ENCODE data around the gene RRAS2.
A peak's percentile ranks its signal among the peaks of the same experiment; 100 is the strongest.
"Not testable (repeated sequence)": the region's sequence is repeated elsewhere in the genome, so short reads cannot be mapped to it uniquely, and the experiment has no call there.

Gene RRAS2

DNA sequence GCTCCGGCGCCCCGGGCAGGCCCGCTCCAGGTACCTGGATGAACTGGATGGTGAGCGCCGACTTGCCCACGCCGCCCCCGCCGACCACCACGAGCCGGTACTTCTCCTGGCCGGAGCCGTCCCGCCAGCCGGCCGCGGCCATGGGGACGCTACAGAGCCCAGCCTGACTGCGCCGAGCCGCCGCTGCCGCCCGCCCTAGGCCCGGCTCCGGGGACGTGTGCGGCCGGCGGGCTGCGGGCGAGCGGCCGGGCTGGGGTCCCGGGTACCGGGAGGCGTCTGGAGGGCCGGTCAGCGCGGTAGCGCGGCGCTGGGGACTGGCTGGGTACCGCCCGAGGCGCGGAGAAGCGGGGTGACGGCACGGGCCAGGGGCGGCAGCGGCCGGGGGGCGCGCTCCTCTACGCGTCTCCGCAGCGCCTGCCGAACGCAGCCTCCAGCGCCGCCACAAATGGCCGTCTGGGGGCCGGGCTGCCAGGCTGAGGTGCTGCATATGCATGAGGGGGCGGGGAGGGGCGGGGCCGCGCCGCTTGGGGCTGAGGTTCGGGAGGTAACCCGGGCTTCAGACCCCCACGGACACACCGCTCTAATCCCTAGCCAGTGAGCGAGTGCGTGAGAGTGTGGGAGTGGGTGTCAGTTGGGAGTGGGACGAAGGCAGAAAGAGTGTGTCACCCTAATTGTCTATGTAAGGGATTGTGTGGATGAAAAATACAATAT lies at the start of gene RRAS2:
Gene RRAS2, minus strand, starts transcription at position 455 of the 711 bp plus-strand sequence. Its CDS starts 313 bp downstream, at position 142.
- DNase-seq (ENCODE audit: low read depth, low spot score), result no peak
- peak within 1 kb of the TSS; percentile 79 for H3K27ac ChIP-seq

GRCh38 chr11:14408612-14409011 lies 49.6 kb upstream of the RRAS2 start:
- no peak overlapping the region for H3K27ac ChIP-seq

GRCh38 chr11:14406116-14406515 lies 47.1 kb upstream of the RRAS2 start:
- H3K27ac ChIP-seq, result not testable (repeated sequence)
- DNase-seq (ENCODE audit: low read depth, low spot score), result peak; percentile 24

More at GRCh38 chr11:14408612-14409011, 49.6 kb upstream of the RRAS2 start:
- no peak for DNase-seq (ENCODE audit: low read depth, low spot score)

DNA sequence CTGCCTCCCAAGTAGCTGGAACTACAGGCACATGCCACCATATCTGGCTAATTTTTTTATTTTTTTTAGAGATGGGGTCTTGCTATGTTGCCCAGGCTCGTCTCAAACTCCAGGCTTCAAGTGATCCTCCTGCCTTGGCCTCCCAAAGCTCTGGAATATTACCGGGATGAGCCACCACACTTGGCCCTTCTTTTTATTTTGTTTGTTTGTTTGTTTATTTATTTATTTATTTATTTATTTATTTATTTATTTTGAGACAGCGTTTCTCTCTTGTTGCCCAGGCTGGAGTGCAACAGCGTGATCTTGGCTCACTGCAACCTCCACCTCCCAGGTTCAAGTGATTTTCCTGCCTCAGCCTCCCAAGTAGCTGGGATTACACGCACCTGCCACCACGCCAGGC lies 44.5 kb upstream of the RRAS2 start:
- DNase-seq (ENCODE audit: low read depth, low spot score); H3K27ac ChIP-seq: not testable (repeated sequence)

DNA sequence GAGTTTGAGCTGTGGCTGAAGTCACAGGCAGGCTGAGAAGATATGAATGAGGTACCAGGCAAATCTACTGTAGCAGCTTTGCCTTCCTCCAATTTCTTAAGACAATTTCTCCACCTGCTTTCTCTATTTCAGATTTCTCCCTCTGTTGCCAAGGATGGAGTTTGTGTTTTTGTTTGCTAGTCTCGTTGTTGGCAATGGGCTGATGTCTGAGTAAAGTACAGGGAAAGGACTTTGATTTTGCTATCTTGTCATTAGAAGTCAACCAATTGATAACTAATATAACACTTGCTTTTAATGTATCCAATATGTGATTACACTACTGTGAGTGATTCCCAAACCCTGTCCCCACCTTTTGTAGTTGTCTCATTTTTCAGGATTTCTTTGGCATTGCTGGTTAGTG lies 40.1 kb upstream of the RRAS2 start:
- H3K27ac ChIP-seq, result no peak overlapping the region
- DNase-seq (ENCODE audit: low read depth, low spot score), result no peak

DNA sequence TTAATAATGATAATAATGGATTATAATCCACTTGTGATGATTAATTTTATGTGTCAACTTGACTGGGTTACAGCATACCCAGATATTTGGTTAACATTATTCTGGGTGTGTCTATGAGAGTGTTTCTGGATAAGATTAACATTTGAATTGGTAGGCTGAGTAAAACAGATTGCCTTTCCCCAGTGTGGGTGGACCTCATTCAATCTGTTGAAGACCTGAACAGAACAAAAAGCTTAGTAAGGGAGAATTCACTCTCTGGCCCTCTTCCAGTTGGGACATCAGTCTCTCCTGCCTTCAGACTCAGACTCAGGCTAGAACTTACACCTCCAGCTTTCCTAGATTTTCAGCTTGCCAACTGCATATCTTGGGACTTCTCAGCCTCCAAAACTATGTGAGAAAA lies 37.3 kb upstream of the RRAS2 start:
- no peak overlapping the region for H3K27ac ChIP-seq
- DNase-seq (ENCODE audit: low read depth, low spot score), result no peak

DNA sequence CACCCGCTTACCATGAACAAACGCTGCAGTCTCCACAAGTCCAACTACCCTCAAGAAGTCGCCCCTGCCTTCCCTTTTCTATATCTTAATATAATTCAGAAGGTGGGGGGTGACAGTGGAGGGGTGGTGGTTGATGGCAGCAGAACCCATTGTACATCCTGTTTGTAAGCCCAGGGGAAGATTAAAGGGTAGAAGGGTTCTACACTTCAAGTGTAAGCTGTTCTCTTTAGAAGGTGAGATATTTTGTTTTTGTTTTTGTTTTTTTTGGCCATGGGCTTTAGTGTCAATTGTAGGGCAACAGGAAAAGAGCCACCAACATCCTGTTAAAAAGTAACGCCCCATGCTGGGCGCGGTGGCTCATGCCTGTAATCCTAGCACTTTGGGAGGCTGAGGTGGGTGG lies 34.9 kb upstream of the RRAS2 start:
- DNase-seq (ENCODE audit: low read depth, low spot score), result no peak
- H3K27ac ChIP-seq, result no peak overlapping the region

GRCh38 chr11:14393129-14393528 lies 34.1 kb upstream of the RRAS2 start:
- DNase-seq (ENCODE audit: low read depth, low spot score), result no peak
- no peak overlapping the region for H3K27ac ChIP-seq

DNA sequence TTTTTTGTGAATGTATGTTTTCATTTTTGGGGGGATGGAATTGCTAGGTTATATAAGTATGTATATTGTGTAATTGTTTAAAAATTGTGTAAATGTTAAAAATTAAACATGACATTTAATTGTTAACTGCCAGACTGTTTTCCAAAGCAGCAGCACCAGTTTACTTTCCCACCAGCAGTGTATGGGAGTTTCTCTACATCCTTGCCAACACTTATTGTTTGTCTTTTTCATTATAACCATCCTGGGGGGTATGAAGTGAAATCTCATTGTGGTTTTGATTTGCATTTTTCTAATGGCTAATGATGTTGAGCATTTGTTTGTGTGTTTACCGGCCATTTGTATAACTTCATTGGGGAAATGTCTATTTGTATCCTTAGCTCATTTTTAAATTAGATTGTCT lies 31.7 kb upstream of the RRAS2 start:
- no peak overlapping the region for H3K27ac ChIP-seq
- DNase-seq (ENCODE audit: low read depth, low spot score), result no peak

- H3K27ac ChIP-seq, result no peak overlapping the region
- no peak for DNase-seq (ENCODE audit: low read depth, low spot score)
Measured at GRCh38 chr11:14388352-14388751, 29.4 kb upstream of the RRAS2 start.

GRCh38 chr11:14386895-14387480 lies 28.0 kb upstream of the RRAS2 start:
- DNase-seq (ENCODE audit: low read depth, low spot score), result no peak
- H3K27ac ChIP-seq, result no peak overlapping the region

DNA sequence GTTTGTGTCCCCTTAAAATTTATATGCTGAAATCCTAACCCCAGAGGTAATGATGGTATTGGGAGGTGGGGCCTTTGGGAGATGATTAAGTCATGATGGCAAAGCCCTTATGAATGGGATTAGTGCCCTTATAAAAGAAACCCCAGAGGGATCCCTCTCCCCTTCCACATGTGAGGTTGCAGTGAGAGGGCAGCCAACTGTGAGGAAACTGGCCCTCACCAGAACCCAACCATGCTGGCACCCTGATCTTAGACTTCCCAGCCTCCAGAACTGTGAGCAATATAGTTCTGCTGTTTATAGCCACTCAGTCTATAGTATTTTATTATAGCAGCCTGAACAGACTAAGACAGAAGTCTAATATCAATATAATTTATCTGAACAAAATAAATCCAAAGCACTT lies 27.1 kb upstream of the RRAS2 start:
- DNase-seq (ENCODE audit: low read depth, low spot score), result no peak

DNA sequence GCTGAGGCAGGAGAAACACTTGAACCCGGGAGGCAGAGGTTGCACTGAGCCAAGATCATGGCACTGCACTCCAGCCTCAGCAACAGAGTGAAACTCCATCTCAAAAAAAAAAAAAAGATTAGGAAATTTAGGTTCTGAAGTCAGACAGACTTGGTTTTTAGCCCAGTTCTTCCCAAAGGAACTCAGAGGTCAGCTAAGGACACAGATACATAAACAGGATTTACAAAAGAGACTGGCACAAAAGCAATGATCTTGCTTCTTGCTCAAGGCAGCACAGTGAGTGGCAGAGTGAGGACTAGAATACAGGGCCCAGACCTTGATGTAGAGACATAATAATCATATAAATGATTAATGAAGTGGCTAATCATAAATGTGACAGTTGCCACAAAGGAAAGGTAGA lies 25.4 kb upstream of the RRAS2 start:
- DNase-seq (ENCODE audit: low read depth, low spot score), result no peak
- H3K27ac ChIP-seq, result no peak overlapping the region

More for the DNA sequence above, 27.1 kb upstream of the RRAS2 start:
- no peak overlapping the region for H3K27ac ChIP-seq

- no peak overlapping the region for H3K27ac ChIP-seq
- DNase-seq (ENCODE audit: low read depth, low spot score), result no peak
Measured at GRCh38 chr11:14381968-14382367, 23.0 kb upstream of the RRAS2 start.

- no peak for DNase-seq (ENCODE audit: low read depth, low spot score)
- H3K27ac ChIP-seq, result peak overlapping the region; percentile 32
Measured at GRCh38 chr11:14380947-14381561, 22.1 kb upstream of the RRAS2 start.

GRCh38 chr11:14380125-14380936 lies 21.3 kb upstream of the RRAS2 start:
- DNase-seq (ENCODE audit: low read depth, low spot score), result no peak
- peak overlapping the region; percentile 32 for H3K27ac ChIP-seq

DNA sequence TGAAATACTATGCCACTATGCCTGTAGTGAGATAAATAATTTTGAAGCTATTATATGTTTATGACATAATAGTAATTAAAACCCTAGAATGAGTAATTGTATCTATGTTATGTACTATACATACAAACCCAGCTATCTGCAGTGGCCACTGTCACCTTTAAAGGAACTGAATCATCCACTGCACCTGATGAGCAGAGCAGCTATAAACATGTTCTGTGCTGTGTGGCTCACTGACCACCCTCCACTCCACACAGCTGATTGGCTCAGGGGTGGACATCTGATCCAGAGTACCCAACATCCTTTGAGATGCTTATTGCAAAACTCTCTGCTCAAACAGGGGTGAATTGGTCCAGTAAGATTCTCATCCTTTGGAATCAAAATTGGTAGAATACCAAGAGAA lies 19.2 kb upstream of the RRAS2 start:
- no peak for DNase-seq (ENCODE audit: low read depth, low spot score)
- H3K27ac ChIP-seq, result no peak overlapping the region

GRCh38 chr11:14376920-14377319 lies 17.9 kb upstream of the RRAS2 start:
- H3K27ac ChIP-seq, result no peak overlapping the region
- no peak for DNase-seq (ENCODE audit: low read depth, low spot score)

GRCh38 chr11:14374922-14375830 lies 16.2 kb upstream of the RRAS2 start:
- no peak for DNase-seq (ENCODE audit: low read depth, low spot score)
- peak overlapping the region; percentile 37 for H3K27ac ChIP-seq
